ENCODE data around the gene SLC22A17. TPM values are rescaled to one million over a fixed set of nuclear protein-coding genes. Genes with fewer than 3 reads are reported as not detected.

The SLC22A17 gene
- total RNA-seq, 1 donor: 5.6 TPM

- H3K9me3 ChIP-seq (ENCODE audit: low read depth, low read length): no peaks in the 10 kb centered on the region
- H3K4me3 ChIP-seq (ENCODE audit: low read length): peak overlapping the region; percentile 71
- H3K4me1 ChIP-seq (ENCODE audit: insufficient read depth, low read length): peaks cover 34% of the 10 kb centered on the region
- H3K27me3 ChIP-seq (ENCODE audit: insufficient read depth, low read length): peaks cover 3% of the 10 kb centered on the region
These were observed 51.3 kb downstream of the SLC22A17 start for GRCh38 chr14:23301288-23301968.

- Histone ChIP-seq H3K4me3 (ENCODE audit: low read length) (peak overlapping the region; percentile 71), H3K27me3 (ENCODE audit: insufficient read depth, low read length) (peaks cover under 1% of the 10 kb centered on the region), H3K4me1 (ENCODE audit: insufficient read depth, low read length) (peaks cover 27% of the 10 kb centered on the region), H3K9me3 (ENCODE audit: low read depth, low read length) (no peaks in the 10 kb centered on the region)
These were observed 51.9 kb downstream of the SLC22A17 start for GRCh38 chr14:23300687-23301223.

GRCh38 chr14:23299986-23300686, 52.6 kb downstream of the SLC22A17 start:
- Histone ChIP-seq H3K9me3 (ENCODE audit: low read depth, low read length) (no peaks in the 10 kb centered on the region), H3K27me3 (ENCODE audit: insufficient read depth, low read length) (no peaks in the 10 kb centered on the region), H3K4me3 (ENCODE audit: low read length) (peak overlapping the region; percentile 71), H3K4me1 (ENCODE audit: insufficient read depth, low read length) (peaks cover 26% of the 10 kb centered on the region)

GRCh38 chr14:23299211-23299957, 53.3 kb downstream of the SLC22A17 start:
- Histone ChIP-seq H3K27me3 (ENCODE audit: insufficient read depth, low read length) (no peaks in the 10 kb centered on the region), H3K4me3 (ENCODE audit: low read length) (no peak overlapping the region), H3K9me3 (ENCODE audit: low read depth, low read length) (no peaks in the 10 kb centered on the region)

GRCh38 chr14:23297611-23298277, 54.9 kb downstream of the SLC22A17 start:
- H3K9me3 ChIP-seq (ENCODE audit: low read depth, low read length): no peaks in the 10 kb centered on the region

More at GRCh38 chr14:23299211-23299957, 53.3 kb downstream of the SLC22A17 start:
- H3K4me1 ChIP-seq (ENCODE audit: insufficient read depth, low read length): peaks cover 33% of the 10 kb centered on the region

GRCh38 chr14:23297096-23297495, 55.6 kb downstream of the SLC22A17 start:
- no peaks in the 10 kb centered on the region for H3K9me3 ChIP-seq (ENCODE audit: low read depth, low read length)
- H3K4me1 ChIP-seq (ENCODE audit: insufficient read depth, low read length): peaks cover 28% of the 10 kb centered on the region
- no peaks in the 10 kb centered on the region for H3K27me3 ChIP-seq (ENCODE audit: insufficient read depth, low read length)
- H3K4me3 ChIP-seq (ENCODE audit: low read length): no peak overlapping the region

More at GRCh38 chr14:23297611-23298277, 54.9 kb downstream of the SLC22A17 start:
- Histone ChIP-seq H3K4me1 (ENCODE audit: insufficient read depth, low read length) (peaks cover 31% of the 10 kb centered on the region), H3K27me3 (ENCODE audit: insufficient read depth, low read length) (no peaks in the 10 kb centered on the region), H3K4me3 (ENCODE audit: low read length) (no peak overlapping the region)

Other genes with a start within 250 kb of the SLC22A17 start
- not detected for gene CIROP, start 247.9 kb downstream of the SLC22A17 start, total RNA-seq
- 0.21 TPM for gene CEBPE, start 233.6 kb downstream of the SLC22A17 start, total RNA-seq
- gene SLC7A8, start 169.2 kb downstream of the SLC22A17 start, total RNA-seq: 0.21 TPM
- gene RNF212B, start 115.0 kb downstream of the SLC22A17 start, total RNA-seq: 0.10 TPM
- gene HOMEZ, start 66.8 kb downstream of the SLC22A17 start, total RNA-seq: 1.5 TPM
- 12.5 TPM for gene PPP1R3E, start 50.0 kb downstream of the SLC22A17 start, total RNA-seq
- 3.4 TPM for gene BCL2L2, start 46.1 kb downstream of the SLC22A17 start, total RNA-seq
- gene PABPN1, start 31.4 kb downstream of the SLC22A17 start, total RNA-seq: 51.0 TPM
- gene EFS, start 12.3 kb upstream of the SLC22A17 start, total RNA-seq: not detected
- not detected for gene IL25, start 19.9 kb upstream of the SLC22A17 start, total RNA-seq
- gene CMTM5, start 24.2 kb upstream of the SLC22A17 start, total RNA-seq: 22.0 TPM
- gene MYH6, start 55.4 kb upstream of the SLC22A17 start, total RNA-seq: not detected
- gene MYH7, start 82.8 kb upstream of the SLC22A17 start, total RNA-seq: not detected
- gene NGDN, start 116.8 kb upstream of the SLC22A17 start, total RNA-seq: 92.7 TPM
- gene ZFHX2, start 198.9 kb upstream of the SLC22A17 start, total RNA-seq: under 0.01 TPM
- 11.5 TPM for gene THTPA, start 203.4 kb upstream of the SLC22A17 start, total RNA-seq
- gene AP1G2, start 214.9 kb upstream of the SLC22A17 start, total RNA-seq: 53.1 TPM
- not detected for gene JPH4, start 225.9 kb upstream of the SLC22A17 start, total RNA-seq

Data from mononuclear cell (primary cell).